Measurements from ENCODE around the gene GRPEL1. TPM values are rescaled to one million over a fixed set of nuclear protein-coding genes. Genes with fewer than 3 reads are reported as not detected.

Gene GRPEL1
- total RNA-seq, 1 donor from 2014 or later, result 20.3 TPM

DNA sequence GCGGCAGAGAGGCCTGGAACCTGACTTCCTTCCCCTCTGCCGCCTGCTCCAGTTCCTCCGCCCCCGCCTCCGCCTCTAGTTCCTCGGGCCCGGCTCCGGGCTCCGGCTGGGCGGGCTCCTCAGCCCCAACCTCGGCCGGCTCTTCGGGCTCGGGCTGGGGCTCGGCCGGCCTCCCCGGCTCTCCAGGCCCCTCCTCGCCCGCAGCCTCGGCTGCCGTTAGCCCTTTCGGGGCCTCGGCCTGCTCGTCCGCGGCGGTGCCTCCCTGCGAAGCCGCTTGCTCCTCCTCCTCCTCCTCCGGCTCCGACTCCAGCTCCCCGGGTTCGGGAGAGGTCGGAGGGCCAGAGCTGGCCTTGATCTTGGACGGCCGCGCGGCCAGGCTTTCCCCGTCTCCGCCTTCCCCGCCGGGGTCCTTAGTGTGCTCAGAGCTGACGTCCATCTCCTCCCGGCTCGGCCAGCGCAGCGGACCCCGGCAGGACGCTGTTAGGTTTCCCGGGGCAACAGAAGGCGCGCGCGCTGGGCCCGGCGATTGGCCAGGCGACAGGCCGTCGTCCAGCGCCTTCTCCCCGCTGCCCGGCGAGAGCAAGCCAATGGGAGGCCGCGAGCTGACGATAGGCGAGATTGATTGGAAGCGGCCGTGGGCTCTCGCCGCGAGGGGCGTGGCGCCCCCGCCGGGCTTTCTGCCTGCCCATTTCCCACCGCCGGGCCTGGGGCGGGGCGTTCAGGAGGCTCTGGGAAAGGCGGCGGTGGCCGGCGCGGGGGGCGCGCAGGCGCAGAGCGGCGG lies 25.2 kb downstream of the GRPEL1 start:
- DNase-seq (ENCODE audit: low spot score), result peak; percentile 99
- H3K4me3 Mint-ChIP-seq (ENCODE audit: unreplicated experiment), result peak overlapping the region; percentile 93
- peak overlapping the region; percentile 82 for H3K27ac Mint-ChIP-seq (ENCODE audit: unreplicated experiment)
- TF ChIP-seq, protein P1, sequence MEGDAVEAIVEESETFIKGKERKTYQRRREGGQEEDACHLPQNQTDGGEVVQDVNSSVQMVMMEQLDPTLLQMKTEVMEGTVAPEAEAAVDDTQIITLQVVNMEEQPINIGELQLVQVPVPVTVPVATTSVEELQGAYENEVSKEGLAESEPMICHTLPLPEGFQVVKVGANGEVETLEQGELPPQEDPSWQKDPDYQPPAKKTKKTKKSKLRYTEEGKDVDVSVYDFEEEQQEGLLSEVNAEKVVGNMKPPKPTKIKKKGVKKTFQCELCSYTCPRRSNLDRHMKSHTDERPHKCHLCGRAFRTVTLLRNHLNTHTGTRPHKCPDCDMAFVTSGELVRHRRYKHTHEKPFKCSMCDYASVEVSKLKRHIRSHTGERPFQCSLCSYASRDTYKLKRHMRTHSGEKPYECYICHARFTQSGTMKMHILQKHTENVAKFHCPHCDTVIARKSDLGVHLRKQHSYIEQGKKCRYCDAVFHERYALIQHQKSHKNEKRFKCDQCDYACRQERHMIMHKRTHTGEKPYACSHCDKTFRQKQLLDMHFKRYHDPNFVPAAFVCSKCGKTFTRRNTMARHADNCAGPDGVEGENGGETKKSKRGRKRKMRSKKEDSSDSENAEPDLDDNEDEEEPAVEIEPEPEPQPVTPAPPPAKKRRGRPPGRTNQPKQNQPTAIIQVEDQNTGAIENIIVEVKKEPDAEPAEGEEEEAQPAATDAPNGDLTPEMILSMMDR (IDR thresholded peaks at IDR 0.05; ENCODE audit: unreplicated experiment), result peak; percentile 22
- peaks cover 34% of the 10 kb centered on the region for H3K4me1 Mint-ChIP-seq (ENCODE audit: unreplicated experiment)
- H3K9me3 Mint-ChIP-seq (ENCODE audit: unreplicated experiment), result no peaks in the 10 kb centered on the region
- peaks cover 13% of the 10 kb centered on the region for H3K36me3 Mint-ChIP-seq (ENCODE audit: low read depth, unreplicated experiment)
- H3K27me3 Mint-ChIP-seq (ENCODE audit: unreplicated experiment), result peaks cover 17% of the 10 kb centered on the region

DNA sequence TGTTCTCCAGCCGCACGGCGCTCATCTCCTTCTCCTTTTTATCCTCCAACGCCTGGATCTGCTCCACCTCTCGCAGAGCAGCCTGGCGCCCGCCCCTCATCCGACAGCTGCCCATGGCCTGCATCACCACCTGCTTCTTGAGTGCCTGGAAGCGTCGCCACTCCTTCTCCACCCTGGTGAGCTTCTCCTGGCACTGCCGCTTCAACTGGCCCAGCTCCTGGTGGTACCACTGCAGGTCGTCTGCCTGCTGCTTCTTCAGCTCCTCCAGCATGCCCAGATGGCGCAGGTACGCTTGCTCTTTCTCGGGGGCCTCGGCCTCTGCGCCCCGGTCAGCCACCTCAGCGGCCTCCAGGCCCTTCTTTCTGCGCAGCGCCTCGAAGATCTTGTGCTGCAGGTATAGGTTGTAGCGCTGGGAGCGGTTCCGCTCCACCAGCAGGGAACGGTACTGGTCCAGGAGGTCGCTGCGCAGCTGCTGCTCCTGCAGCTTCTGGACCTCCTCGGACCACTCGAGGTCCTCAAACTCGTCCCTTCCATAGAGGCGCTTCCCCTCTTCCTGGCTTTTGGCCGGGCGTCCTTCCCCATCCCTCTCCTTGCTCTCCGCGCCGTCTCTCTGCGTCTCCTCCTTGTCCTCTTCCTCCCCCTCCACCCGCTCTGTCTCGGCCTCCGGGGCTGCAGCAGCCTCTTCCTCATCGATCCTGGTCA lies 25.9 kb downstream of the GRPEL1 start:
- Mint-ChIP-seq H3K4me3 (ENCODE audit: unreplicated experiment) (peak overlapping the region; percentile 93), H3K27ac (ENCODE audit: unreplicated experiment) (peak overlapping the region; percentile 82), H3K27me3 (ENCODE audit: unreplicated experiment) (peaks cover 17% of the 10 kb centered on the region), H3K9me3 (ENCODE audit: unreplicated experiment) (no peaks in the 10 kb centered on the region), H3K4me1 (ENCODE audit: unreplicated experiment) (peaks cover 31% of the 10 kb centered on the region), H3K36me3 (ENCODE audit: low read depth, unreplicated experiment) (peaks cover 10% of the 10 kb centered on the region)
- DNase-seq (ENCODE audit: low spot score), result no peak
- TF ChIP-seq, protein P1 (IDR thresholded peaks at IDR 0.05; ENCODE audit: unreplicated experiment), result no peak

DNA sequence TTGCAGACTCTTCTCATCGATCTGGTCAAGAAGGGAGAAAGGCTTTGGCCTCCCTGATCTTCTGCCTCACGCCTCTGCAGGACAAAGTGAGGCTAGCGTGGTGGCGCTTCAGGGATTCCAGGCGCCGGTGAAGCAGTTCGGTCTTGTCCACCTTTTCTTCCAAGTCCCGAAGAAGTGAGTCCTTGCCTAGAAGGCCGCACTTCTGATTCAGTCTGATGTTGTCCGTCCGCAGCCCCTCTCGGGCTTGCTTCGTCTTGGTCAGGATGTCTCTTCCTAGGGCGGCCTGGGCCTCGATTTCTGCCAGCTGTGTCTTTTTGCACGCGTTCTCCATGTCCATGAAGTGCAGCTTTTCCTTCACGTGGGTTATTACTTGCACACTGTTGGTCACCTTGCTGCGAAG lies 26.6 kb downstream of the GRPEL1 start:
- no peak for DNase-seq (ENCODE audit: low spot score)
- peaks cover 17% of the 10 kb centered on the region for H3K27me3 Mint-ChIP-seq (ENCODE audit: unreplicated experiment)
- TF ChIP-seq, protein P1 (IDR thresholded peaks at IDR 0.05; ENCODE audit: unreplicated experiment), result no peak
- H3K4me1 Mint-ChIP-seq (ENCODE audit: unreplicated experiment), result peaks cover 26% of the 10 kb centered on the region
- no peaks in the 10 kb centered on the region for H3K9me3 Mint-ChIP-seq (ENCODE audit: unreplicated experiment)
- H3K4me3 Mint-ChIP-seq (ENCODE audit: unreplicated experiment), result peak overlapping the region; percentile 93
- H3K27ac Mint-ChIP-seq (ENCODE audit: unreplicated experiment), result no peak overlapping the region
- peaks cover 10% of the 10 kb centered on the region for H3K36me3 Mint-ChIP-seq (ENCODE audit: low read depth, unreplicated experiment)

DNA sequence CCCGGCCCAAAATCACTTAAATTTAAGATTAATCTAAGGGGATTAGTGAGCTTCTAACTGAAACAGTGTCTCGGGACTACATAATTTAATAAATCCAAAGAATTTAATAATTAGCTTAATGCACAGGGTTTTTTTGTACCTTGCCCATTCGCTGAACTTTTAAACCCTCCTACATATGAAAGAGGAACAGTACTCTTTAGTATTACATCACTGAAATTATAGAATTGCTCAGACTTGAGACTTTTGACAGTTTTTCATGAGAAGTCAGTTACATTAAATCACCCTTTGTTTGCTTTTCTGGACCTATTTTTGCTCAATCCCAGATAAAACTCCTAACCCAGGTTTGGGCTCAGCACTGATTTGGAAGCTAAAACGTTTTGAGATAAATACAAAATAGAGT lies 27.1 kb downstream of the GRPEL1 start:
- peaks cover 10% of the 10 kb centered on the region for H3K36me3 Mint-ChIP-seq (ENCODE audit: low read depth, unreplicated experiment)
- DNase-seq (ENCODE audit: low spot score), result no peak
- peaks cover 17% of the 10 kb centered on the region for H3K27me3 Mint-ChIP-seq (ENCODE audit: unreplicated experiment)
- TF ChIP-seq, protein P1 (IDR thresholded peaks at IDR 0.05; ENCODE audit: unreplicated experiment), result no peak
- peak overlapping the region; percentile 42 for H3K4me3 Mint-ChIP-seq (ENCODE audit: unreplicated experiment)
- H3K9me3 Mint-ChIP-seq (ENCODE audit: unreplicated experiment), result no peaks in the 10 kb centered on the region
- H3K4me1 Mint-ChIP-seq (ENCODE audit: unreplicated experiment), result peaks cover 25% of the 10 kb centered on the region
- H3K27ac Mint-ChIP-seq (ENCODE audit: unreplicated experiment), result no peak overlapping the region

DNA sequence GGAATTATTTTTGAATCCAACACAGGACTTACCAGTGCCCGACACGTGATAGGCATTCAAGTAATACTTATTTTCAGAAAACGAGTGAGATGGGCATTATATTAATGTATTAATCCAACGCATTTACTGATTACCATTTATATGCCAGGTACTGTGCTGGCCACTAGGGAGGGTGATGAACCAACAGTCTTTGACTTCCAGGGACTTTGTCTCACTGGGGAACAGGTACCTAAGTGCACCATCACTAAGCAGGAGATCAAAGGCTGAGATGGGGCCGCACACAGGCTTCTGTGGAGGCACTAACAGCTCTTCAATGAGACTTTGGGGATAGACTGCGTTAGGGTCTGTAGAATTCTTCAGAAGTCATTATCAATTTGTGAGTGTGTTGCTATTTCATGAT lies 30.4 kb downstream of the GRPEL1 start:
- Mint-ChIP-seq H3K36me3 (ENCODE audit: low read depth, unreplicated experiment) (no peaks in the 10 kb centered on the region), H3K27ac (ENCODE audit: unreplicated experiment) (no peak overlapping the region), H3K27me3 (ENCODE audit: unreplicated experiment) (peaks cover 9% of the 10 kb centered on the region), H3K4me1 (ENCODE audit: unreplicated experiment) (peaks cover 10% of the 10 kb centered on the region), H3K9me3 (ENCODE audit: unreplicated experiment) (no peaks in the 10 kb centered on the region), H3K4me3 (ENCODE audit: unreplicated experiment) (no peak overlapping the region)
- TF ChIP-seq, protein P1 (IDR thresholded peaks at IDR 0.05; ENCODE audit: unreplicated experiment), result no peak
- DNase-seq (ENCODE audit: low spot score), result no peak
